ENCODE data around the gene KRIT1. TPM values are rescaled to one million over a fixed set of nuclear protein-coding genes. Genes with fewer than 3 reads are reported as not detected.
A peak's percentile ranks its signal among the peaks of the same experiment; 100 is the strongest.
"Not testable (repeated sequence)": the region's sequence is repeated elsewhere in the genome, so short reads cannot be mapped to it uniquely, and the experiment has no call there.

The KRIT1 gene
- total and polyA plus RNA-seq, 3 donors from 2014 or later, result 45.0 to 140 (median 116) TPM

DNA sequence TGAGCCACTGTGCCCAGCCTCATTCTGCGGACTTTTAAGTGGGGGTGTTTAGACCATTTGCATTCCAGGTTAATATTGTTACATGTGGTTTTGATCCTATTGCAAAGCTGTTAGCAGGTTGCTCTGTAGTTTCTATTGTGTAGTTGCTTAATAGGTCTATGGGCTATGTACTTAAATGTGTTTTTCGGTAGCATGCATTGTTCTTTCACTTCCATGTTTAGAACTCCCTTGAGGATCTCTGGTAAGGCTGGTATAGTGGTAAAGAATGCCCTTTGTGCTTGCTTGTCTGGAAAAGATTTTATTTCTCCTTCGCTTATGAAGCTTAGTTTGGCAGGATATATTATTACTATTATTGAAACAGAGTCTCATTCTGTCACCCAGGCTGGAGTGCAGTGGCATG, 53.4 kb downstream of the KRIT1 start:
- DNase-seq, result no peak
- Histone ChIP-seq H3K4me3 (no peak overlapping the region), H3K4me1 (no peaks in the 10 kb centered on the region), H3K27me3 (no peaks in the 10 kb centered on the region), H3K27ac (no peak overlapping the region), H3K9me3 (no peaks in the 10 kb centered on the region), H3K36me3 (ENCODE audit: low read depth, missing control alignments) (no peaks in the 10 kb centered on the region)
- intact Hi-C loops (cut with DNase I; ENCODE audit: low total_unique reads), result no loop called here
- WGBS, 2 donors, result 93 to 94% methylated on average over 3 of the region's 3 CpGs
- TF ChIP-seq, protein P1, sequence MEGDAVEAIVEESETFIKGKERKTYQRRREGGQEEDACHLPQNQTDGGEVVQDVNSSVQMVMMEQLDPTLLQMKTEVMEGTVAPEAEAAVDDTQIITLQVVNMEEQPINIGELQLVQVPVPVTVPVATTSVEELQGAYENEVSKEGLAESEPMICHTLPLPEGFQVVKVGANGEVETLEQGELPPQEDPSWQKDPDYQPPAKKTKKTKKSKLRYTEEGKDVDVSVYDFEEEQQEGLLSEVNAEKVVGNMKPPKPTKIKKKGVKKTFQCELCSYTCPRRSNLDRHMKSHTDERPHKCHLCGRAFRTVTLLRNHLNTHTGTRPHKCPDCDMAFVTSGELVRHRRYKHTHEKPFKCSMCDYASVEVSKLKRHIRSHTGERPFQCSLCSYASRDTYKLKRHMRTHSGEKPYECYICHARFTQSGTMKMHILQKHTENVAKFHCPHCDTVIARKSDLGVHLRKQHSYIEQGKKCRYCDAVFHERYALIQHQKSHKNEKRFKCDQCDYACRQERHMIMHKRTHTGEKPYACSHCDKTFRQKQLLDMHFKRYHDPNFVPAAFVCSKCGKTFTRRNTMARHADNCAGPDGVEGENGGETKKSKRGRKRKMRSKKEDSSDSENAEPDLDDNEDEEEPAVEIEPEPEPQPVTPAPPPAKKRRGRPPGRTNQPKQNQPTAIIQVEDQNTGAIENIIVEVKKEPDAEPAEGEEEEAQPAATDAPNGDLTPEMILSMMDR (IDR thresholded peaks at IDR 0.05), result no peak
- no peak for TF ChIP-seq POLR2A (IDR thresholded peaks at IDR 0.05)

GRCh38 chr7:92189246-92189645, 56.5 kb downstream of the KRIT1 start:
- DNase-seq; H3K36me3 ChIP-seq (ENCODE audit: low read depth, missing control alignments); H3K27ac ChIP-seq; H3K4me3 ChIP-seq; H3K9me3 ChIP-seq; H3K4me1 ChIP-seq; intact Hi-C loops (cut with DNase I; ENCODE audit: low total_unique reads); H3K27me3 ChIP-seq: not testable (repeated sequence)
- WGBS, 2 donors, result 94 to 98% methylated on average over 11 to 15 of the region's 15 CpGs

DNA sequence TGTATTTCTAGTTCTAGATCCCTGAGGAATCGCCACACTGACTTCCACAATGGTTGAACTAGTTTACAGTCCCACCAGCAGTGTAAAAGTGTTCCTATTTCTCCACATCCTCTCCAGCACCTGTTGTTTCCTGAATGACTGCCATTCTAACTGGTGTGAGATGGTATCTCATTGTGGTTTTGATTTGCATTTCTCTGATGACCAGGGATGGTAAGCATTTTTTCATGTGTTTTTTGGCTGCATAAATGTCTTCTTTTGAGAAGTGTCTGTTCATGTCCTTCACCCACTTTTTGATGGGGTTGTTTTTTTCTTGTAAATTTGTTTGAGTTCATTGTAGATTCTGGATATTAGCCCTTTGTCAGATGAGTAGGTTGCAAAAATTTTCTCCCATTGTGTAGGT, 61.4 kb downstream of the KRIT1 start:
- H3K9me3 ChIP-seq; intact Hi-C loops (cut with DNase I; ENCODE audit: low total_unique reads); H3K36me3 ChIP-seq (ENCODE audit: low read depth, missing control alignments); H3K4me1 ChIP-seq; H3K27me3 ChIP-seq; DNase-seq; H3K4me3 ChIP-seq; H3K27ac ChIP-seq: not testable (repeated sequence)
- 76 to 91% methylated on average over 1 of the region's 1 CpG for WGBS, 2 donors

DNA sequence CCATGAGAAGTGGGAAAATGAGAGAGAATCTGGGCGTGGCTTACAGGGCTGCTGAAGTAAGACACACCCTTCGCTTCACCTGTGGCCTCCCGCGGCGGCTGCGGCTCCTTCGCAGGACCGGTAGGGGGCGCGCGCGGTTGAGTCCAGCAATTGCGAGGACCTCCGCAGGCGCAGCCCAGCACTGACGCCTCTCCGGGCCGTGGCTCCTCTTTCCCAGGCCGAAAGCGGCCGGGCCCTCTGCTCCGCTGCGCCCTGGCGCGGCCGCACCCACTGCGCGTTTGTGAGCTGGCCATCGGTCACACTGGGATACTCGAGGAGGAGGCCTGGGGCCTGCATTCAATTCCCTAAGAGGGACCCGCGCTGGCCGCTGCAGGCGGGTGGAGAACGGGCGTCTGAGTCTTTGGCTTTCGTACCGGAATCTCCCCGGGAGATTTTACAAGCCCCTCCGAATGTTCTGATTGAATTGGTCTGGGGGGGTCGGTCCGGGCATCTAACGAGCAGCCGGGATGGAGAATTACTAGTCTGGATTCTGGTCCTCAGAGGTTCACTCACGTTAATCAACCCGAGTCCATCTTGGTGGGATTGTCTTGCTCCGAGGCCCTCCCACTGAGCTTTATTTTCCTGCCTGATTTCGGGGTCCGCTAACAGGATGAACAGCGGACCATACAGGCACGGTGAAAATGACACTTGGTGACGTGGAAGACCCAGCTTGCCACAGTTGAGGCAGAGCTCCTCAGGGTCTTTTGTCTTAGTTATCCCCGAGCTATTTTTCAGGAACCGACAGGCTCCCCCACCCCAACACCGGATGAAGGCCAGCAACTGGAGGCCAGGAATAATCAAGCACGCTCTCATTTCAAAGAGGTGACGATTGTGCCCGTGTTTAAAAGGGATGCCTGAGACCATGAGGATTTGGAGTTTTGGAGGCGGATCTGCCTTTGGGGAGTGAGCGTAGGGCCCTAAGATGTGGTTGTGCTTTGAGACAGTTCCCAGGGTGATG, 66.5 kb downstream of the KRIT1 start, which contains the start of gene LRRD1:
Gene LRRD1, minus strand, starts transcription at position 215 of the 997 bp plus-strand sequence. CDS start 13,940 bp downstream, outside the sequence.
- Histone ChIP-seq H3K4me1 (no peaks in the 10 kb centered on the region), H3K27me3 (no peaks in the 10 kb centered on the region), H3K36me3 (ENCODE audit: low read depth, missing control alignments) (no peaks in the 10 kb centered on the region), H3K9me3 (no peaks in the 10 kb centered on the region), H3K27ac (peak within 1 kb of the TSS; percentile 86 to 95), H3K4me3 (peak within 1 kb of the TSS; percentile 61 to 75)
- TF ChIP-seq, protein P1 (IDR thresholded peaks at IDR 0.05), result peak; percentile 93 to 97 (median 95)
- TF ChIP-seq POLR2A (IDR thresholded peaks at IDR 0.05), result no peak
- intact Hi-C loops (cut with DNase I; ENCODE audit: low total_unique reads), result no loop called here
- peak; percentile 95 for DNase-seq
- WGBS, 2 donors, result 6 to 20% methylated on average over 15 to 53 of the region's 60 CpGs

DNA sequence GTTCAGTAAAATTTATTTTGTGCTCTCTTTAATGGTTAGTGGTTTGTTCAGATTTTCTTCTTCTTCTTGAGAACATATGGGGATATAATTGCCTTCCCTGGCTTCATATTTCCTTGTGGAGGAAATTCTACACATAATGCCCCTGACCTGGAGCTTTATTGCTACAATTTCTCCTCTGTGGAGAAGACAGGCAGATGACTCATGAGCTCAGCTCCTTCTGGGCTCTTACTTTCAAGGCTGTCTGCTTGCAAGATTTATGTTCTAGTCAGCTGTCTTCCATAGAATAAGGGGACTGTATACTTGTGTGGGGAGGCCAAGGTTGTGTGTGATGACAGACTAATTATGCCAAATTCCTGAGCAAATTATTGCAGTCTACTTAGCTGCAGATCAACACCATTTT, 68.4 kb downstream of the KRIT1 start:
- no peak for DNase-seq
- Histone ChIP-seq H3K27me3 (no peaks in the 10 kb centered on the region), H3K4me3 (no peak overlapping the region), H3K4me1 (no peaks in the 10 kb centered on the region), H3K36me3 (ENCODE audit: low read depth, missing control alignments) (no peaks in the 10 kb centered on the region), H3K27ac (no peak overlapping the region), H3K9me3 (no peaks in the 10 kb centered on the region)
- no peak for TF ChIP-seq POLR2A (IDR thresholded peaks at IDR 0.05)
- TF ChIP-seq, protein P1 (IDR thresholded peaks at IDR 0.05), result no peak
- intact Hi-C loops (cut with DNase I; ENCODE audit: low total_unique reads), result no loop called here

DNA sequence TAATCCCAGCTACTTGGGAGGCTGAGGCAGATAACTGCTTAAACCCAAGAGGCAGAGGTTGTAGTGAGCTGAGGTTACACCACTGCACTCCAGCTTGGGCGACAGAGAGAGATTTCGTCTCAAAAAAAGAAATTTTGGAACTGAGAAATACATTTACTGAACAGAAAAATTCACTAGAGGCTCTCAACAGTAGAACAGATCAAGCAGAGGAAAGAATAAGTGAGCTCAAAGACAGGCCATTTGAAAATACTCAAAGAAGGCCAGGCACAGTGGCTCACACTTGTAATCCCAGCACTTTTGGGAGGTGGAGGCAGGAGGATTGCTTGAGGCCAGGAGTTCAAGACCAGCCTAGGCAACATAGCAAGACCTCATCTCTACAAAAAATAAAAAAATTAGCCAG, 76.2 kb downstream of the KRIT1 start:
- H3K4me1 ChIP-seq; H3K27me3 ChIP-seq; H3K27ac ChIP-seq; DNase-seq; H3K36me3 ChIP-seq (ENCODE audit: low read depth, missing control alignments); H3K4me3 ChIP-seq; intact Hi-C loops (cut with DNase I; ENCODE audit: low total_unique reads); H3K9me3 ChIP-seq: not testable (repeated sequence)
- WGBS, 2 donors, result 80 to 85% methylated on average over 2 of the region's 2 CpGs

Measured in testis (tissue), 3 donors.